GM21381 (cell line): ENCODE data around the gene TREML4.

Experiments used
- ATAC-seq: cut with Tn5 transposase; IDR thresholded peaks from one replicate; pipeline ENCODE4 v1.9.1; 2021; ENCODE audit warnings: mild to moderate bottlenecking, moderate library complexity; ENCODE audit not compliant: unreplicated experiment

Gene TREML4

DNA sequence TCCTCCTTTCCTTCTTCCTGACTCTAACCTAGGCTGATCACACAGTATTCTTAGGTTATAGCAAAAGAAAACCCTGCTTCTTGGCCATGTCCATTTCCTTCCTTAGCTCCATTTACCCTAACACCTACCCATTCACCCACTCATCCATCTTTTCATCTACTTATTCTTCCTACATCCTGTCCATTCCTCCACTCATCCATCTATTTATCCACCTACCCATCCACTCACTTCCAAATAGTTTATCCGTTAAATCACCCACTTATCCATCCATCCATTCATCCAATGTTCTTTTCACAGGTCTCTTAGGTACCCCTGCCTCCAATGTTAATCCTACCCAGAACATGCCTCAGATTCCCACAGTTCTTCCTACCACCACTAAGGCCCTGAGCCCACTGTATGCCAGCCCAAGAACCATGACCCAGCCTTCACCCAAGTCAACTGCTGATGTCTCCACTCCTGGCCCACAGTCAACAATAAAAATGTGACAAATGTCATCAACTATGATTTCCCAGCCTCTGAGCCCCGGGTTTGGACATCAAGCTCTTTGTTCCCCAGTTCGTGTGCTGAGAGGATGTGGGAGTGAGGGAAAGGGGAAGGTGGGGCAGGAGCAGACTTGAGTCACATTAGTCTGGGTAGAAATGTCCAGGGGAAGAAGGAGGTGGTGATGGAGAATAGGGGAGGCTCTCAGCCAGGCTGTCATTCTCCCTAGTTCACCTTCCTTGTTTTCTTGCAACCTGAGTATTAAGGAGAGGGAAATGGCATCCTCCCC lies 24.4 kb downstream of the TREML4 start:
- ATAC-seq, result no peak

- no peak for ATAC-seq
Measured at GRCh38 chr6:41255110-41255509, 27.0 kb downstream of the TREML4 start.

DNA sequence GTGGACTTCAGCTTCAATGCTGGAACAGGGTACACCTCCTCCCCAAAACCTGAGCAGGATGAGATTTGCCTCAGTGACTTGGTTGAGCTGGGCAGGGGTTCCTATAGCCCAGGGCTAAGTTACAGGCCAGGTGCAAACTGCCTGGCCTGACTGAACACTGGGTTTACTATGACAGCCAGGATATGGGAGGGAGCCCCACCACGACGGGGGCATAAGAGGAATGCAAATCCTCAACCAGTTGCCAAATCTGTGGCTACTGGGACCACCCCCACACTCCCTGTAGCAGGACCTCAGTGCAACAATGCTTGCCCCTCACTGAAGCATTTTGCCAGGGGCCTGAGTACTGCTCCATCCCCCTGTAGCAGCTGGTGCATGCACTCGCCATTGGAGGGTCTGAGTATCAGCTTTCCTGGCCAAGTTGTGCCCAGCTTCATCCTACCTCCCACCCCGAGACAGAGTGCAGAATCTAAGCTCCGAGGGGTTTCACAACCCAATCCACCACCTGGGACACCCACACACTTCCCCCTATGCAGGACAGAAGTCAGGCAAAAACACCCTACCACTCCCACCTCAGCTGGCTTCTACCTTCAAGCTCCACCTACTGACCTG lies 27.6 kb downstream of the TREML4 start:
- ATAC-seq, result no peak

- no peak for ATAC-seq
Measured at GRCh38 chr6:41256383-41256782, 28.2 kb downstream of the TREML4 start.

- no peak for ATAC-seq
Measured at GRCh38 chr6:41257369-41258195, 29.4 kb downstream of the TREML4 start.

GRCh38 chr6:41258196-41258493 lies 30.0 kb downstream of the TREML4 start:
- no peak for ATAC-seq

- no peak for ATAC-seq
Measured at GRCh38 chr6:41262401-41262800, 34.3 kb downstream of the TREML4 start.

- ATAC-seq, result no peak
Measured at GRCh38 chr6:41263267-41263666, 35.1 kb downstream of the TREML4 start.

DNA sequence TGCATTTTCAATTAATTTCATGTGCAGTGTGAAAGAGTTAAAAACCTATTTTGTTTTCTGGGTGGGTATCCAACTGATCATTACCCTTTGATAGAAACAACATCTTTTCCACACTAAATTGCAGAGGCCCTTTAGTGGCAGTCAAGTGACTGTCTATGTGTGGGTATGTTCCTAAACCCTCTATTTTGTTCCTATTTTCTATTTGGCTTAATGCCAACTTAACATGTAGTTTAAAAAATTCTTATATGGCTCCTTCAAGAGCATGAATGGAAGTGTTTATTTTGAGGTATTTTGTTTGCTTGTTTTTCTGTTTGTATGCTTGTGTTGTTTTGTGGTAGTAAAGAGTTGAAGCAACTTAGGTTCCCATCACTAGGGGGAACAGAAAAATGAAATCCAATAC lies 38.4 kb downstream of the TREML4 start:
- ATAC-seq, result no peak

DNA sequence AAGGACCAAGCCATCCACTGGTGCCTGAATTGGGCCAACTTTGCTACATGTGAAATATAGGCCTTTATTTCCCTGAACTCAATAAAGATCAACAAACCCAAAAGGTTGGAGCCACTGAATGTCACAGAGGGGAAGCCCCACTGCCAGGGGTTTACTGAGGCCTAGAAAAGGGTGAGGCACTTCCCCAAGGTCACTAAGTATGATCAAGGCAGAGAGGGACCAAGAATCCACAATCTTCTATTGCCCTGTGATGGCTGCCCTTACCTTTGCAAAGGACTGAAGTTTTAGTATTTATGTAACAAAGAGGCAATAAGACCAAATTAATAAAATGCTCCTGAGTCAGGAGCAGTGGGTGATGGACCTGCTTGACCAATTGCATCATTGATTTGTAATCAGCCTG lies 40.3 kb downstream of the TREML4 start:
- no peak for ATAC-seq

DNA sequence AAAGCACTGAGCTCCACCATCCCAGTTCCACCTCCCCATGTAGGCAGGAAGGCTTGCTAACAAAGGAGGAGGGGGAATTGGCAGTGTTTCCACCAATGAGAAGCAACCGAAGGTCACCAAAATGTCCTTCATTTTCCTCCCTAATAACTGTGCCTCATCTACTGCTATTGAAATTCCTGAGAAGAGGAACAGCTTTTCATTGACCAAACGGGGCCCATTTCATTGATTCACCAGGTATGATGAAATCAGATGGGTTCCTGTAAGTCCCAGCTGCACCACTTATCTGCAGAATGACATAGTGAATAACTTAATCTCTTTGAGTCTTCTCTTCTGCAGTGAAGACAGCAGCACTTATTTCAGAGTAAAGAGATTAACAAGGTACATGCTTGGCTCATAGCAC lies 41.0 kb downstream of the TREML4 start:
- ATAC-seq, result no peak

- ATAC-seq, result no peak
Measured at GRCh38 chr6:41269716-41270115, 41.6 kb downstream of the TREML4 start.

DNA sequence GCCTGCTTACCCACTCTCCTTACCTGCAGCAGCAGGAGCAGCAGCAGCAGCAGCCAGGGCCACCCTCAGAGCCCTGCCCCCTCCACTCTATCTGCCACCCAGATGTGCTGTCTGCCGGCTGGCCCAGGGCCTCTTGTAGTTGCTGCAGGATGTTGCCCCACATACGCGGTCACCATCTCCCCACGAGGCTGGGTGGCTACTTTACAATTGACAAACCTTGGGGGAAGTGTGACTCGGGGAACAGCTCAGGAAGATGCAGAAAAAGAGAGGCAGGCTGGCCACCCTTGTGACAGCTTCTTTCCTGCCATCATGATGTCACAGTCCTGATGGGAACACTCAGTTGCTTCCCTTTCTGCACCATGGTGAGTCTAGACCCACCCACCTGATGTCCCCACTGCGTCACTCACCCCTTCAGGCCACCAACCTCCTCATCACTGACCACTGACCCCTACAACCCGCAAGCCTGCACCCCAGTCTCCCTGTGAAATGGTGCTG lies 43.8 kb downstream of the TREML4 start:
- ATAC-seq, result no peak

DNA sequence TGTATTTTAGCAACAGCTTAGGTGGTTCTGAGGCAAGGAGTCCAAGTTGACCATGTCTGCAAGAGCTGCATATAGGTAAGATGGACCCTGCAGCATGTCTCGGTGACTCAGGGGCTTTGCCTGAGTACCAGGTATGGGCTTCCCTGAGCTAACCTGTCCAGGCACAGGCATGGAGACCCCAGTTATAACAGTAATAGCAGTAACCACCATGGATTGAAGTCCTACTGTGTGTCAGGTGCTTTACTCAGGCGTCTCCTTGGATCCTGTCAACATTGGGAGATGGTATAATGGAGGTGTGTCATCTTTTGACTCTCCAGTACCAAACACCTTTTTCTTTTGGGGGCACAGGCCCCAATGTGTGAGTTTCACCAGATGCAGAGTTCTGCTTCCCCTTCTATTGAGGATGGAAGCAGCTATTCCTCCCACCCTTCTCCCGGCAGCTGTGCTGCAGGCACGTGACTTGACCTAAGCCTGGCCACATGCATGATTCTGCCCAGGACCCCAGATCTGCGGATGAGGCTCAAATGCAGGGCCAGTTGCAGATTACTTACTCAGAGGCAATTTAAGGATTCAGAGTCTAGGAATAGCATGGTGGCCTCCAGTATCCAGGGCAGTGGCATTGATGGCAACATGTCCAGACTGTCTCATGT lies 44.6 kb downstream of the TREML4 start:
- no peak for ATAC-seq

DNA sequence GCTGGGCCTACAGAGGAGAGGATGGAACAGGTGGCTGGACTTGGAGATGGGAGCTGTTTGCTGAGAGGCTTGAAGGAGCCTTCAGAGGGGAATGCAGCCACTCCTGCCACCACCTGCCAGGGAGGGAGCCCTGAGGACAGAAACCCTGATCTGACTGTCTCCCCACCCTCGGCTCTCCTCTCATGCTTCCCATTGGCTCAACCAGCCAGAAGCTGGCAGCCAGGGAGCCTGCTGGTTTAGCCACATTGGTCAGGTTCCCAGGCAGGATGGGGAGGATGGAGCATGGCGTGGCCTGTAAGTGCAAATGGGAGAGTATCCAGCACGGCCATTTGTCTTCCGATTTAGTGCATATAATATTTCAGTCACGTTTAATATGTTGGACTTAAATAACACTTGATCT lies 45.6 kb downstream of the TREML4 start:
- ATAC-seq, result no peak

- no peak for ATAC-seq
Measured at GRCh38 chr6:41274256-41274655, 46.1 kb downstream of the TREML4 start.

DNA sequence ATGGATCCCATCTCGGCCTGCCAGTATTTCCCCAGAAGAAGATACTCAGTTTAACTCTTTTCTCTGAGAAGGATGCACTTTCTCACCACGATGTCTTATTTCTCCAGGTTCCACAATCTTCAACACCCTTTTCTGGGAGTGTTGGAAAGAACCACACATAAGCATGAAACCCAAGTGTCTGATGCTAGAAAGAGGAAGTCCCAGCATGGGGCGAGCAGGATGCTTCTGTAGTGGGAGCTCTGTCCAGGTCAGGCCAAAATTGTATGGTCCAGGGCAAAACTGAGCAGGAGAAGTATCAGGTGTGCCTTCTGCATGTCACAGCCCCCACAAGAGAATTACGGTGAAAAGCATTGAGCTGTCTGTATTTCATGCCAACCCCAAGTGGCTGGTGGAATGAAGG lies 47.3 kb downstream of the TREML4 start:
- no peak for ATAC-seq

- ATAC-seq, result no peak
Measured at GRCh38 chr6:41277605-41278004, 49.5 kb downstream of the TREML4 start.

- ATAC-seq, result no peak
Measured at GRCh38 chr6:41278699-41279405, 50.7 kb downstream of the TREML4 start.

GRCh38 chr6:41280381-41281057 lies 52.4 kb downstream of the TREML4 start:
- no peak for ATAC-seq
